ENCODE results near the gene PEX14. TPM values are rescaled to one million over a fixed set of nuclear protein-coding genes. Genes with fewer than 3 reads are reported as not detected.

The PEX14 gene
- total RNA-seq, 1 experiment from 2014 or later = 27.3 TPM

DNA sequence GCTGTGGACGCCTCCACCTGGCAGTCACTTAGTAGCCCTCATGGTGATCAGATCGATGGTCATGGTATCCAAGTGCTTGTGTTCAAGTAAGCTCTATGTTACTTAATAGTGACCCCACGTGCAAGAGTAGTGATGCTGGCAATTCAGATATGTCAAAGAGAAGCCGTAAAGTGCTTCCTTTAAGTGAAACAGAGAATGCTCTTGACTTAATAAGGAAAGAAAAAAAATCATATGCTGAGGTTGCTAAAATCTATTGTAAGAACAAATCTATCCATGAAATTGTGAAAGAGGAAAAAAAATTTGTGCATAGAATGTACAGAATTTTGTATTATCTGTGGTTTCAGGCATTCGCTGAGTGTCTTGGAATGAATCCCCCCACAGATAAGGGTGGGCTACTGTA lies 113.9 kb downstream of the PEX14 start (continued):
- TF ChIP-seq FOXJ3 (CRISPR knock-in tag; IDR thresholded peaks at IDR 0.05; ENCODE audit: borderline replicate concordance) (no peak), ZNF396 (CRISPR knock-in tag; IDR thresholded peaks at IDR 0.05; ENCODE audit: borderline replicate concordance) (no peak), ZNF138 (CRISPR knock-in tag; conservative IDR thresholded peaks at IDR 0.05) (no peak)
- TF ChIP-seq, protein P1, sequence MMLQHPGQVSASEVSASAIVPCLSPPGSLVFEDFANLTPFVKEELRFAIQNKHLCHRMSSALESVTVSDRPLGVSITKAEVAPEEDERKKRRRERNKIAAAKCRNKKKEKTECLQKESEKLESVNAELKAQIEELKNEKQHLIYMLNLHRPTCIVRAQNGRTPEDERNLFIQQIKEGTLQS (CRISPR knock-in tag; conservative IDR thresholded peaks at IDR 0.05) = no peak

DNA sequence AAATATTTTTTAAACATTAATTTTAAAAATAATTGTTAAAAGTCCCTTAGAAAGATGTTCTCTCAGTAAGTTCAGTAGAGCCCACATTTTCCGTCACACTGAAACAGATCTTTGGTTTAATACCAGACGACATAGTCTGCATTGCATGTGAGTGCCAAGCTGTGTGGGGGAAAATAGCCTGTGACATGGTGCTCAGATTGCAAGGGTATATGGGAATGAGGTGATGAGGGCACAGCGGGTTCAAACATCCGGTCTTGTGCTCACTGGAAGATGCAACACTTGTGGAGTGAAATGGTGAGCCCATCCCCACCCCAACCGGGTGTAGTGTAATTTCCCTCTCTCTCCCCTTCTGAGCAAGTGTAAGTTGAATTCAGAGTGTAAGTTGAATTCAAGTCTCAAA lies 114.3 kb downstream of the PEX14 start:
- peaks cover 7% of the 10 kb centered on the region; the same call in 1 of the 2 replicates for H3K9me3 Mint-ChIP-seq
- TF ChIP-seq ATF1 (CRISPR knock-in tag; IDR thresholded peaks at IDR 0.05) = no peak
- no peak for TF ChIP-seq OVOL2 (CRISPR knock-in tag; IDR thresholded peaks at IDR 0.05; ENCODE audit: borderline replicate concordance)
- no peak for TF ChIP-seq NFYB (CRISPR knock-in tag; conservative IDR thresholded peaks at IDR 0.05; ENCODE audit: low read depth)
- TF ChIP-seq NFE2L1 (CRISPR knock-in tag; IDR thresholded peaks at IDR 0.05) = no peak
- TF ChIP-seq, protein P2, sequence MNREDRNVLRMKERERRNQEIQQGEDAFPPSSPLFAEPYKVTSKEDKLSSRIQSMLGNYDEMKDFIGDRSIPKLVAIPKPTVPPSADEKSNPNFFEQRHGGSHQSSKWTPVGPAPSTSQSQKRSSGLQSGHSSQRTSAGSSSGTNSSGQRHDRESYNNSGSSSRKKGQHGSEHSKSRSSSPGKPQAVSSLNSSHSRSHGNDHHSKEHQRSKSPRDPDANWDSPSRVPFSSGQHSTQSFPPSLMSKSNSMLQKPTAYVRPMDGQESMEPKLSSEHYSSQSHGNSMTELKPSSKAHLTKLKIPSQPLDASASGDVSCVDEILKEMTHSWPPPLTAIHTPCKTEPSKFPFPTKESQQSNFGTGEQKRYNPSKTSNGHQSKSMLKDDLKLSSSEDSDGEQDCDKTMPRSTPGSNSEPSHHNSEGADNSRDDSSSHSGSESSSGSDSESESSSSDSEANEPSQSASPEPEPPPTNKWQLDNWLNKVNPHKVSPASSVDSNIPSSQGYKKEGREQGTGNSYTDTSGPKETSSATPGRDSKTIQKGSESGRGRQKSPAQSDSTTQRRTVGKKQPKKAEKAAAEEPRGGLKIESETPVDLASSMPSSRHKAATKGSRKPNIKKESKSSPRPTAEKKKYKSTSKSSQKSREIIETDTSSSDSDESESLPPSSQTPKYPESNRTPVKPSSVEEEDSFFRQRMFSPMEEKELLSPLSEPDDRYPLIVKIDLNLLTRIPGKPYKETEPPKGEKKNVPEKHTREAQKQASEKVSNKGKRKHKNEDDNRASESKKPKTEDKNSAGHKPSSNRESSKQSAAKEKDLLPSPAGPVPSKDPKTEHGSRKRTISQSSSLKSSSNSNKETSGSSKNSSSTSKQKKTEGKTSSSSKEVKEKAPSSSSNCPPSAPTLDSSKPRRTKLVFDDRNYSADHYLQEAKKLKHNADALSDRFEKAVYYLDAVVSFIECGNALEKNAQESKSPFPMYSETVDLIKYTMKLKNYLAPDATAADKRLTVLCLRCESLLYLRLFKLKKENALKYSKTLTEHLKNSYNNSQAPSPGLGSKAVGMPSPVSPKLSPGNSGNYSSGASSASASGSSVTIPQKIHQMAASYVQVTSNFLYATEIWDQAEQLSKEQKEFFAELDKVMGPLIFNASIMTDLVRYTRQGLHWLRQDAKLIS (CRISPR knock-in tag; IDR thresholded peaks at IDR 0.05; ENCODE audit: borderline replicate concordance) = no peak
- no peak for TF ChIP-seq ZNF138 (CRISPR knock-in tag; conservative IDR thresholded peaks at IDR 0.05)
- TF ChIP-seq, protein P3, sequence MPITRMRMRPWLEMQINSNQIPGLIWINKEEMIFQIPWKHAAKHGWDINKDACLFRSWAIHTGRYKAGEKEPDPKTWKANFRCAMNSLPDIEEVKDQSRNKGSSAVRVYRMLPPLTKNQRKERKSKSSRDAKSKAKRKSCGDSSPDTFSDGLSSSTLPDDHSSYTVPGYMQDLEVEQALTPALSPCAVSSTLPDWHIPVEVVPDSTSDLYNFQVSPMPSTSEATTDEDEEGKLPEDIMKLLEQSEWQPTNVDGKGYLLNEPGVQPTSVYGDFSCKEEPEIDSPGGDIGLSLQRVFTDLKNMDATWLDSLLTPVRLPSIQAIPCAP (CRISPR knock-in tag; IDR thresholded peaks at IDR 0.05) = no peak
- TF ChIP-seq, protein P4, sequence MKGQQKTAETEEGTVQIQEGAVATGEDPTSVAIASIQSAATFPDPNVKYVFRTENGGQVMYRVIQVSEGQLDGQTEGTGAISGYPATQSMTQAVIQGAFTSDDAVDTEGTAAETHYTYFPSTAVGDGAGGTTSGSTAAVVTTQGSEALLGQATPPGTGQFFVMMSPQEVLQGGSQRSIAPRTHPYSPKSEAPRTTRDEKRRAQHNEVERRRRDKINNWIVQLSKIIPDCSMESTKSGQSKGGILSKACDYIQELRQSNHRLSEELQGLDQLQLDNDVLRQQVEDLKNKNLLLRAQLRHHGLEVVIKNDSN (CRISPR knock-in tag; IDR thresholded peaks at IDR 0.05) = no peak
- H3K4me3 Mint-ChIP-seq = no peak overlapping the region
- CTCF ChIA-PET = no interaction called here
- POLR2A ChIA-PET = no interaction called here
- no peak overlapping the region for H3K27ac Mint-ChIP-seq
- no peaks in the 10 kb centered on the region for H3K27me3 Mint-ChIP-seq (ENCODE audit: low read depth)
- peaks cover 41% of the 10 kb centered on the region for H3K4me1 Mint-ChIP-seq
- DNase-seq (ENCODE audit: low spot score) = no peak
- ATAC-seq = no peak
- no peaks in the 10 kb centered on the region for H3K36me3 Mint-ChIP-seq

DNA sequence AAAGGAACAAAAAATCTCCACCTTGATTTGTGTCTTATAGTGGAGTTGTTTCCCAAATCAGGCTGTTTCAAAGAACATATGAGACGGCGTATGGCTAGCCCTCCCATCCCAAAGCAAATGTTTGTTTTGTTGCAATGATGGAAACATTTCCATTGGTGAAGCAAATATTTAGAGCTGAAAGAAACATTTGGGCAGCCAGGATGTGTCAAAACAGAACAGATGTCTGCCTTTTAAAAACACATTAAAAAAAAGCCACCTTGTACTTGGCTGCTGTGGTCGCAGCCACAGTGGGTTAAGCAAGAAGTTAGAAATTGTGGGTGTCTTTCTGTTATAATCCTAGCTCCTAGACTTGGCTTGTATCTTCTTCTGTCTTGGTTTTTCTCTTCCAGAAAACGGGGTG lies 116.3 kb downstream of the PEX14 start:
- Mint-ChIP-seq H3K27me3 (ENCODE audit: low read depth) (no peaks in the 10 kb centered on the region), H3K4me3 (no peak overlapping the region), H3K4me1 (peaks cover 57% of the 10 kb centered on the region), H3K27ac (no peak overlapping the region), H3K36me3 (no peaks in the 10 kb centered on the region), H3K9me3 (no peaks in the 10 kb centered on the region)
- CTCF ChIA-PET = no interaction called here
- ATAC-seq (no peak), DNase-seq (ENCODE audit: low spot score) (no peak)
- no peak for TF ChIP-seq ZNF317 (CRISPR knock-in tag; IDR thresholded peaks at IDR 0.05; ENCODE audit: borderline replicate concordance, low read depth)
- TF ChIP-seq PRRX2 (CRISPR knock-in tag; IDR thresholded peaks at IDR 0.05) = no peak
- TF ChIP-seq ZNF423 (CRISPR knock-in tag; IDR thresholded peaks at IDR 0.05) = no peak
- TF ChIP-seq, protein P5, sequence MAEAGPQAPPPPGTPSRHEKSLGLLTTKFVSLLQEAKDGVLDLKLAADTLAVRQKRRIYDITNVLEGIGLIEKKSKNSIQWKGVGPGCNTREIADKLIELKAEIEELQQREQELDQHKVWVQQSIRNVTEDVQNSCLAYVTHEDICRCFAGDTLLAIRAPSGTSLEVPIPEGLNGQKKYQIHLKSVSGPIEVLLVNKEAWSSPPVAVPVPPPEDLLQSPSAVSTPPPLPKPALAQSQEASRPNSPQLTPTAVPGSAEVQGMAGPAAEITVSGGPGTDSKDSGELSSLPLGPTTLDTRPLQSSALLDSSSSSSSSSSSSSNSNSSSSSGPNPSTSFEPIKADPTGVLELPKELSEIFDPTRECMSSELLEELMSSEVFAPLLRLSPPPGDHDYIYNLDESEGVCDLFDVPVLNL (CRISPR knock-in tag; IDR thresholded peaks at IDR 0.05; ENCODE audit: borderline replicate concordance, low read depth) = no peak
- TF ChIP-seq, protein P6, sequence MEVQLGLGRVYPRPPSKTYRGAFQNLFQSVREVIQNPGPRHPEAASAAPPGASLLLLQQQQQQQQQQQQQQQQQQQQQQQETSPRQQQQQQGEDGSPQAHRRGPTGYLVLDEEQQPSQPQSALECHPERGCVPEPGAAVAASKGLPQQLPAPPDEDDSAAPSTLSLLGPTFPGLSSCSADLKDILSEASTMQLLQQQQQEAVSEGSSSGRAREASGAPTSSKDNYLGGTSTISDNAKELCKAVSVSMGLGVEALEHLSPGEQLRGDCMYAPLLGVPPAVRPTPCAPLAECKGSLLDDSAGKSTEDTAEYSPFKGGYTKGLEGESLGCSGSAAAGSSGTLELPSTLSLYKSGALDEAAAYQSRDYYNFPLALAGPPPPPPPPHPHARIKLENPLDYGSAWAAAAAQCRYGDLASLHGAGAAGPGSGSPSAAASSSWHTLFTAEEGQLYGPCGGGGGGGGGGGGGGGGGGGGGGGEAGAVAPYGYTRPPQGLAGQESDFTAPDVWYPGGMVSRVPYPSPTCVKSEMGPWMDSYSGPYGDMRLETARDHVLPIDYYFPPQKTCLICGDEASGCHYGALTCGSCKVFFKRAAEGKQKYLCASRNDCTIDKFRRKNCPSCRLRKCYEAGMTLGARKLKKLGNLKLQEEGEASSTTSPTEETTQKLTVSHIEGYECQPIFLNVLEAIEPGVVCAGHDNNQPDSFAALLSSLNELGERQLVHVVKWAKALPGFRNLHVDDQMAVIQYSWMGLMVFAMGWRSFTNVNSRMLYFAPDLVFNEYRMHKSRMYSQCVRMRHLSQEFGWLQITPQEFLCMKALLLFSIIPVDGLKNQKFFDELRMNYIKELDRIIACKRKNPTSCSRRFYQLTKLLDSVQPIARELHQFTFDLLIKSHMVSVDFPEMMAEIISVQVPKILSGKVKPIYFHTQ (CRISPR knock-in tag; IDR thresholded peaks at IDR 0.05) = no peak
- no peak for TF ChIP-seq ETV6 (CRISPR knock-in tag; IDR thresholded peaks at IDR 0.05)
- TF ChIP-seq, protein P3 (CRISPR knock-in tag; IDR thresholded peaks at IDR 0.05) = no peak
- TF ChIP-seq JAZF1 (CRISPR knock-in tag; IDR thresholded peaks at IDR 0.05) = no peak
- TF ChIP-seq, protein P7, sequence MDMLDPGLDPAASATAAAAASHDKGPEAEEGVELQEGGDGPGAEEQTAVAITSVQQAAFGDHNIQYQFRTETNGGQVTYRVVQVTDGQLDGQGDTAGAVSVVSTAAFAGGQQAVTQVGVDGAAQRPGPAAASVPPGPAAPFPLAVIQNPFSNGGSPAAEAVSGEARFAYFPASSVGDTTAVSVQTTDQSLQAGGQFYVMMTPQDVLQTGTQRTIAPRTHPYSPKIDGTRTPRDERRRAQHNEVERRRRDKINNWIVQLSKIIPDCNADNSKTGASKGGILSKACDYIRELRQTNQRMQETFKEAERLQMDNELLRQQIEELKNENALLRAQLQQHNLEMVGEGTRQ (CRISPR knock-in tag; IDR thresholded peaks at IDR 0.05) = no peak
- POLR2A ChIA-PET = interaction anchor here (0.8 kb wide), 1 partner anchor 62 kb away, joined by 3 read pairs; no protein-coding TSS in a partner anchor

All from WTC11 (cell line).